H9 (cell line): ENCODE data around the gene MMD. TPM values are rescaled to one million over a fixed set of nuclear protein-coding genes. Genes with fewer than 3 reads are reported as not detected.

Experiments used
- DNase-seq: peaks from one replicate; pipeline ENCODE4 v3.0.0-alpha.2; 2017
- H2AFZ ChIP-seq: one replicate; pipeline ENCODE4 v1.6.1; 2013; ENCODE audit warnings: mild to moderate bottlenecking, low read length, control low read depth, moderate library complexity
- H2AK5ac ChIP-seq: 2 replicates; pipeline ENCODE4 v1.6.1; 2013; ENCODE audit warnings: low read length, control low read depth, mixed read lengths; ENCODE audit not compliant: insufficient read length
- H2BK120ac ChIP-seq: one replicate; pipeline ENCODE4 v1.6.1; 2013; ENCODE audit warnings: low read depth, mild to moderate bottlenecking, low read length, control low read depth, inconsistent platforms; ENCODE audit not compliant: poor library complexity, severe bottlenecking
- H2BK12ac ChIP-seq: 2 replicates; pipeline ENCODE4 v1.6.1; 2013; ENCODE audit warnings: low read length, control low read depth, mixed read lengths, low read depth; ENCODE audit not compliant: insufficient read length
- H2BK15ac ChIP-seq: 2 replicates; pipeline ENCODE4 v1.6.1; 2013; ENCODE audit warnings: low read depth, low read length, control low read depth
- H2BK20ac ChIP-seq: one replicate; pipeline ENCODE4 v1.6.1; 2013; ENCODE audit warnings: low read depth, mild to moderate bottlenecking, low read length, control low read depth, inconsistent platforms; ENCODE audit not compliant: poor library complexity, severe bottlenecking
- H2BK5ac ChIP-seq: 2 replicates; pipeline ENCODE4 v1.6.1; 2013; ENCODE audit warnings: low read length, control low read depth, mixed read lengths; ENCODE audit not compliant: insufficient read length
- H3K14ac ChIP-seq: 2 replicates; pipeline ENCODE4 v1.6.1; 2013; ENCODE audit warnings: low read length, control low read depth; ENCODE audit not compliant: insufficient read depth
- H3K18ac ChIP-seq: 2 replicates; pipeline ENCODE4 v1.6.1; 2013; ENCODE audit warnings: low read depth, mild to moderate bottlenecking, mixed read lengths, low read length, control low read depth; ENCODE audit not compliant: insufficient read length
- H3K23ac ChIP-seq: 2 replicates; pipeline ENCODE4 v1.6.1; 2013; ENCODE audit warnings: low read length, control low read depth, mixed read lengths, low read depth; ENCODE audit not compliant: insufficient read length
- H3K23me2 ChIP-seq: 2 replicates; pipeline ENCODE4 v1.6.1; 2013; ENCODE audit warnings: low read depth, mild to moderate bottlenecking, mixed read lengths, low read length, control low read depth; ENCODE audit not compliant: insufficient read length, poor library complexity, severe bottlenecking
- H3K27ac ChIP-seq: 2 replicates; pipeline ENCODE4 v1.5.1; 2013; ENCODE audit warnings: low read length, control low read depth, mixed read lengths, low read depth; ENCODE audit not compliant: insufficient read length
- H3K27me3 ChIP-seq: 2 replicates; pipeline ENCODE4 v1.6.1; 2013; ENCODE audit warnings: low read length, control low read depth, inconsistent platforms; ENCODE audit not compliant: insufficient read depth
- H3K4ac ChIP-seq: 2 replicates; pipeline ENCODE4 v1.6.1; 2013; ENCODE audit warnings: low read depth, mild to moderate bottlenecking, control low read depth, inconsistent platforms, low read length, moderate library complexity
- H3K4me1 ChIP-seq: 2 replicates; pipeline ENCODE4 v1.6.1; 2013; ENCODE audit warnings: low read length, control low read depth, inconsistent platforms; ENCODE audit not compliant: insufficient read depth
- H3K4me2 ChIP-seq: 2 replicates; pipeline ENCODE4 v1.6.1; 2013; ENCODE audit warnings: low read length, control low read depth, mixed read lengths; ENCODE audit not compliant: insufficient read length, insufficient read depth
- H3K56ac ChIP-seq: 2 replicates; pipeline ENCODE4 v1.6.1; 2013; ENCODE audit warnings: low read depth, mild to moderate bottlenecking, mixed read lengths, low read length, control low read depth; ENCODE audit not compliant: insufficient read length
- H3K79me1 ChIP-seq: 2 replicates; pipeline ENCODE4 v1.6.1; 2013; ENCODE audit warnings: low read depth, mild to moderate bottlenecking, moderate library complexity, low read length, control low read depth, inconsistent platforms; ENCODE audit not compliant: insufficient read depth, poor library complexity, severe bottlenecking
- H3K79me2 ChIP-seq: 2 replicates; pipeline ENCODE4 v1.6.1; 2013; ENCODE audit warnings: low read length, control low read depth, inconsistent platforms; ENCODE audit not compliant: insufficient read depth
- H3K9ac ChIP-seq: 2 replicates; pipeline ENCODE4 v1.6.1; 2013; ENCODE audit warnings: low read length, control low read depth, mixed read lengths; ENCODE audit not compliant: insufficient read length; ENCODE audit errors: extremely low read depth
- H3K9me3 ChIP-seq: one replicate; pipeline ENCODE4 v1.6.1; 2013; ENCODE audit warnings: low read depth, low read length, inconsistent platforms; ENCODE audit not compliant: control insufficient read depth
- H3T11ph ChIP-seq: one replicate; pipeline ENCODE4 v1.6.1; 2013; ENCODE audit warnings: mild to moderate bottlenecking, low read length, control low read depth, inconsistent platforms
- H4K20me1 ChIP-seq: one replicate; pipeline ENCODE4 v1.6.1; 2013; ENCODE audit not compliant: control insufficient read depth, insufficient read length, insufficient read depth
- H4K5ac ChIP-seq: 2 replicates; pipeline ENCODE4 v1.6.1; 2013; ENCODE audit warnings: low read depth, mild to moderate bottlenecking, mixed read lengths, low read length, control low read depth; ENCODE audit not compliant: insufficient read length
- H4K8ac ChIP-seq: replicated peaks from 2 replicates; pipeline ENCODE4 v1.6.1; 2013; ENCODE audit warnings: low read length, control low read depth, mixed read lengths, low read depth; ENCODE audit not compliant: insufficient read length
- H4K91ac ChIP-seq: 2 replicates; pipeline ENCODE4 v1.6.1; 2013; ENCODE audit warnings: low read depth, mild to moderate bottlenecking, moderate library complexity, mixed read lengths, low read length, control low read depth; ENCODE audit not compliant: insufficient read length
- H3K27ac Mint-ChIP-seq, 3 experiments: 2 replicates in 2 of 3; 3 replicates in 1 of 3; pipeline ENCODE4 v1.8.0; 2020 to 2021; ENCODE audit warnings: mixed read lengths in 3 of 3, mild to moderate bottlenecking in 1 of 3, moderate library complexity in 1 of 3
- H3K27me3 Mint-ChIP-seq: 2 replicates; pipeline ENCODE4 v1.8.0; 2021; ENCODE audit warnings: low read depth, mild to moderate bottlenecking, moderate library complexity, mixed read lengths
- H3K36me3 Mint-ChIP-seq, 3 experiments: 2 replicates in 2 of 3; 3 replicates in 1 of 3; pipeline ENCODE4 v1.8.0; 2020 to 2021; ENCODE audit warnings: low read depth in 3 of 3, mixed read lengths in 3 of 3; ENCODE audit not compliant: insufficient read depth in 1 of 3
- H3K4me1 Mint-ChIP-seq, 2 experiments: 2 replicates each; pipeline ENCODE4 v1.8.0; 2020; ENCODE audit warnings: mixed read lengths in 2 of 2
- H3K4me3 Mint-ChIP-seq, 2 experiments: 2 replicates in 1 of 2; 3 replicates in 1 of 2; pipeline ENCODE4 v1.8.0; 2020 to 2021; ENCODE audit warnings: mild to moderate bottlenecking in 2 of 2, mixed read lengths in 2 of 2, moderate library complexity in 1 of 2
- H3K9me3 Mint-ChIP-seq, 2 experiments: 2 replicates in 1 of 2; 3 replicates in 1 of 2; pipeline ENCODE4 v1.8.0; 2020; ENCODE audit warnings: mild to moderate bottlenecking in 2 of 2, mixed read lengths in 2 of 2, moderate library complexity in 1 of 2
- WGBS: extraction: QIAGEN DNeasy Blood & Tissue Kit; methylation state at CpG from one replicate; pipeline ENCODE4 v1.1.7; 2013; ENCODE audit warnings: missing lambda C conversion rate, low lambda C conversion rate, mixed read lengths; ENCODE audit not compliant: insufficient read length; ENCODE audit errors: extremely low coverage; 5-methylcytosine and 5-hydroxymethylcytosine counted together
- total RNA-seq: library from RNA; stranded (reverse); gene quantifications from 2 replicates; pipeline ENCODE4 v1.2.1, GENCODE V29; 2021
- TF ChIP-seq, protein P1 (sequence below): fragments of 200-600 bp; sonication (generic); conservative IDR thresholded peaks from 3 replicates; pipeline ENCODE4 v1.8.0; 2021; ENCODE audit warnings: antibody characterized with exemption, mild to moderate bottlenecking

The MMD gene
- total RNA-seq, 1 experiment from 2014 or later = 24.0 TPM

DNA sequence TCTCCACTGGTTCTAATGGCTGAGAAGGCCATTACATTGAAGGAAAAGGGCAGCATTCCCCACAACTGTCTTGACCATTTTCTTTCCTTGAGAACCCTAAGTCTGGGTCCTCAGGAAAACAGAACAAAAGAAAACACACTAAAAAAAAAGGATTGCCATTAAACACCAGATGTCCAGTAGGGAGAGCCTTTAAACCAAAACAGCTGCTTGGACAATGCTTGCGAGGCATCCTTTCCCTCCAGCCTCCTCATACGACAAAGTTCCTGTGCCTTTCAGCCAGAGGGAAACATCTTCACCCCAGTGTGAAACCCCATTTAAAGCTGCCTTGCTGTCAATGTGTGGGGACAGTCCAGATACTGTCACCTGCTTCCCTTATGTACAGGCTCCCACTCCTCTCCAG lies 74.3 kb downstream of the MMD start:
- H3K4me1 Mint-ChIP-seq = peaks cover 16 to 22% of the 10 kb centered on the region in 2 experiments
- H3K9me3 Mint-ChIP-seq = peaks cover 7 to 8% of the 10 kb centered on the region in 2 experiments; a peak in 4 of 5 replicates
- no peak overlapping the region for H3K4me2 ChIP-seq
- H2AFZ ChIP-seq = no peak overlapping the region
- no peaks in the 10 kb centered on the region for H3K9me3 ChIP-seq
- H3K36me3 Mint-ChIP-seq = peaks cover 0 to 9% (median 4%) of the 10 kb centered on the region in 3 experiments; a peak in 6 of 7 replicates
- no peak overlapping the region for H3K4ac ChIP-seq
- H3K4me1 ChIP-seq = no peaks in the 10 kb centered on the region
- H2BK5ac ChIP-seq = no peak overlapping the region
- TF ChIP-seq, protein P1, sequence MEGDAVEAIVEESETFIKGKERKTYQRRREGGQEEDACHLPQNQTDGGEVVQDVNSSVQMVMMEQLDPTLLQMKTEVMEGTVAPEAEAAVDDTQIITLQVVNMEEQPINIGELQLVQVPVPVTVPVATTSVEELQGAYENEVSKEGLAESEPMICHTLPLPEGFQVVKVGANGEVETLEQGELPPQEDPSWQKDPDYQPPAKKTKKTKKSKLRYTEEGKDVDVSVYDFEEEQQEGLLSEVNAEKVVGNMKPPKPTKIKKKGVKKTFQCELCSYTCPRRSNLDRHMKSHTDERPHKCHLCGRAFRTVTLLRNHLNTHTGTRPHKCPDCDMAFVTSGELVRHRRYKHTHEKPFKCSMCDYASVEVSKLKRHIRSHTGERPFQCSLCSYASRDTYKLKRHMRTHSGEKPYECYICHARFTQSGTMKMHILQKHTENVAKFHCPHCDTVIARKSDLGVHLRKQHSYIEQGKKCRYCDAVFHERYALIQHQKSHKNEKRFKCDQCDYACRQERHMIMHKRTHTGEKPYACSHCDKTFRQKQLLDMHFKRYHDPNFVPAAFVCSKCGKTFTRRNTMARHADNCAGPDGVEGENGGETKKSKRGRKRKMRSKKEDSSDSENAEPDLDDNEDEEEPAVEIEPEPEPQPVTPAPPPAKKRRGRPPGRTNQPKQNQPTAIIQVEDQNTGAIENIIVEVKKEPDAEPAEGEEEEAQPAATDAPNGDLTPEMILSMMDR = no peak
- H3K23ac ChIP-seq = no peak overlapping the region
- H3T11ph ChIP-seq = no peak overlapping the region
- H3K27ac Mint-ChIP-seq = no peak overlapping the region
- no peaks in the 10 kb centered on the region for H3K27me3 ChIP-seq
- no peak overlapping the region for H3K56ac ChIP-seq
- no peak overlapping the region for H2BK12ac ChIP-seq
- H3K79me1 ChIP-seq = no peaks in the 10 kb centered on the region
- no peak overlapping the region for H3K9ac ChIP-seq
- no CpG with 5 or more reads among the region's 2 CpGs for WGBS
- H4K20me1 ChIP-seq = no peaks in the 10 kb centered on the region
- no peak overlapping the region for H3K18ac ChIP-seq
- H2BK20ac ChIP-seq = no peak overlapping the region
- H3K23me2 ChIP-seq = no peaks in the 10 kb centered on the region
- no peak overlapping the region for H4K91ac ChIP-seq
- H3K79me2 ChIP-seq = no peaks in the 10 kb centered on the region
- H2BK15ac ChIP-seq = no peak overlapping the region
- H3K4me3 Mint-ChIP-seq = no peak overlapping the region
- no peak overlapping the region for H4K5ac ChIP-seq
- no peak overlapping the region for H2AK5ac ChIP-seq
- no peak for DNase-seq
- H3K27me3 Mint-ChIP-seq = peaks cover 3% of the 10 kb centered on the region; the same call in 1 of the 2 replicates
- no peak overlapping the region for H4K8ac ChIP-seq
- H2BK120ac ChIP-seq = no peak overlapping the region
- H3K14ac ChIP-seq = no peak overlapping the region
- H3K27ac ChIP-seq = no peak overlapping the region
